Hepatocyte (in vitro differentiated cells): ENCODE measurements around the gene TNFRSF4. TPM values are rescaled to one million over a fixed set of nuclear protein-coding genes. Genes with fewer than 3 reads are reported as not detected.

Source experiments
- DNase-seq: peaks from one replicate; pipeline ENCODE4 v3.0.0-alpha.2; 2016; ENCODE audit warnings: low spot score
- H2AFZ ChIP-seq: fragments of 200-600 bp; sonication (generic); 2 replicates; pipeline ENCODE4 v1.6.0; 2016; ENCODE audit warnings: antibody characterized with exemption, mild to moderate bottlenecking
- H3K27ac ChIP-seq: fragments of 200-600 bp; sonication (generic); 2 replicates; pipeline ENCODE4 v1.5.1; 2016; ENCODE audit warnings: mild to moderate bottlenecking
- H3K27me3 ChIP-seq: fragments of 200-600 bp; sonication (generic); 2 replicates; pipeline ENCODE4 v1.6.1; 2016
- H3K36me3 ChIP-seq: fragments of 200-600 bp; sonication (generic); replicated peaks from 2 replicates; pipeline ENCODE4 v1.5.1; 2016; ENCODE audit warnings: low read depth; ENCODE audit not compliant: insufficient read depth
- H3K4me1 ChIP-seq: fragments of 200-600 bp; sonication (generic); 2 replicates; pipeline ENCODE4 v1.5.1; 2016; ENCODE audit warnings: mild to moderate bottlenecking, moderate library complexity; ENCODE audit not compliant: insufficient read depth
- H3K4me2 ChIP-seq: fragments of 200-600 bp; sonication (generic); 2 replicates; pipeline ENCODE4 v1.6.0; 2016
- H3K4me3 ChIP-seq: fragments of 200-600 bp; sonication (generic); 2 replicates; pipeline ENCODE4 v1.5.1; 2016; ENCODE audit warnings: mild to moderate bottlenecking
- H3K79me2 ChIP-seq: fragments of 200-600 bp; sonication (generic); 2 replicates; pipeline ENCODE4 v1.6.0; 2017; ENCODE audit warnings: mild to moderate bottlenecking
- H3K9me2 ChIP-seq: fragments of 200-600 bp; sonication (generic); replicated peaks from 2 replicates; pipeline ENCODE4 v1.6.0; 2017; ENCODE audit warnings: mild to moderate bottlenecking; ENCODE audit not compliant: insufficient read depth
- H3K9me3 ChIP-seq: fragments of 200-600 bp; sonication (generic); 2 replicates; pipeline ENCODE4 v1.5.1; 2016; ENCODE audit warnings: low read depth, mild to moderate bottlenecking
- H4K20me1 ChIP-seq: fragments of 200-600 bp; sonication (generic); 2 replicates; pipeline ENCODE4 v1.6.0; 2016; ENCODE audit warnings: mild to moderate bottlenecking; ENCODE audit not compliant: insufficient read depth, poor library complexity, severe bottlenecking
- CTCF ChIP-seq: fragments of 200-600 bp; sonication (generic); IDR thresholded peaks from 2 replicates; pipeline ENCODE4 v1.5.1; 2016; ENCODE audit warnings: antibody characterized with exemption, mild to moderate bottlenecking; ENCODE audit not compliant: poor library complexity
- EZH2 ChIP-seq: fragments of 200-600 bp; sonication (generic); IDR thresholded peaks from 2 replicates; pipeline ENCODE4 v1.6.1; 2016; ENCODE audit warnings: antibody characterized with exemption, mild to moderate bottlenecking, borderline replicate concordance
- EZH2phosphoT487 ChIP-seq: fragments of 200-600 bp; sonication (generic); IDR thresholded peaks from one replicate; pipeline ENCODE4 v1.6.1; 2018; ENCODE audit warnings: antibody characterized with exemption, mild to moderate bottlenecking, low read depth, moderate library complexity; ENCODE audit not compliant: unreplicated experiment, severe bottlenecking
- WGBS: methylation state at CpG from one replicate; pipeline ENCODE4 v1.1.6; 2016; ENCODE audit warnings: low lambda C conversion rate; ENCODE audit errors: missing lambda C conversion rate; 5-methylcytosine and 5-hydroxymethylcytosine counted together
- polyA plus RNA-seq: library from polyadenylated mRNA; unstranded; fragments of >200 nt; fragmentation: Nextera tagmentation; extraction: Ambion mirVana; gene quantifications from 2 replicates; pipeline ENCODE4 v1.2.1, GENCODE V29; 2016
- total RNA-seq: library from RNA; depleted of rRNA; stranded (reverse); fragments of >200 nt; gene quantifications from 2 replicates; pipeline ENCODE4 v1.2.3, GENCODE V29; 2014

The TNFRSF4 gene
- total and polyA plus RNA-seq, 2 experiments from 2014 or later = not detected

DNA sequence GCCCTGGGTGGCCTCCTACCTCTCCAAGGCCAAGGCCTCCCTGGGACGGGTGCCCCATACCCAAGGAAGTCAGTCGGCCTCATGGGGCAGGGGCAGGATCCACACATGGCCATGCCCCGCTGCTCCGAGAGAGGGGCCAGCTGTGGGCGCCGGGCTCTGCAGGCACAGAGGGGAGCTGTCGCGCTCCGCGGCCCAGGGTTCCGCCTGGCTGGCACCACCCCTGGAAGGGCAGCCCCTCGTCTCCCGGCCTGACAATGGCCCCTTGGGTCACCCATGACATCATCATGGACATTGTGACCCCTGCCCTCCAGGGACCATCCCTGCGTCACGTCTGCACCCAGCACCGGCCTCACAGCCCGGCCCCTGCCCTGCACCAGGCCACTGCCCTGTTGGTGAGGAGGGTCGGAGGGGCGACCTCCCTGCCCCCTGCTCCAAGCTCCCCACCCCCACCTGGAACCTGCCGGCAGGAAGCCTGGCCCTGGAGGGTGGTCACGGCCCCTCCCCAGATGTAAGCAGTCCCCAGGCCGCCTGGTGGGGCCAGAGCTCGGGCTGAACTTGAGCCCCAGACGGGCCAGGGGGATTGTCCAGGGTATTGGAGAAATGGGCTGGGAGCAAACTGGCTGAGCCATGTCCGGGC is 34.5 kb downstream of the TNFRSF4 start:
- 97% methylated on average over 14 of the region's 25 CpGs for WGBS

GRCh38 chr1:1178794-1179331 is 35.1 kb downstream of the TNFRSF4 start:
- TF ChIP-seq EZH2phosphoT487 (no peak), EZH2 (no peak), CTCF (no peak)
- Histone ChIP-seq H3K9me3 (no peaks in the 10 kb centered on the region), H3K79me2 (no peaks in the 10 kb centered on the region), H2AFZ (no peak overlapping the region), H3K27me3 (no peaks in the 10 kb centered on the region), H3K27ac (no peak overlapping the region), H3K4me1 (no peaks in the 10 kb centered on the region), H3K36me3 (no peaks in the 10 kb centered on the region), H3K4me2 (no peak overlapping the region), H3K4me3 (no peak overlapping the region), H3K9me2 (no peaks in the 10 kb centered on the region), H4K20me1 (no peaks in the 10 kb centered on the region)
- no peak for DNase-seq
- WGBS = 93% methylated on average over 32 of the region's 32 CpGs

More for the DNA sequence above, 34.5 kb downstream of the TNFRSF4 start:
- no peaks in the 10 kb centered on the region for H3K9me2 ChIP-seq
- no peaks in the 10 kb centered on the region for H3K36me3 ChIP-seq
- no peaks in the 10 kb centered on the region for H3K79me2 ChIP-seq
- no peaks in the 10 kb centered on the region for H3K27me3 ChIP-seq
- H3K4me3 ChIP-seq = no peak overlapping the region
- no peak for DNase-seq
- H3K27ac ChIP-seq = no peak overlapping the region
- no peak overlapping the region for H3K4me2 ChIP-seq
- no peaks in the 10 kb centered on the region for H3K4me1 ChIP-seq
- H4K20me1 ChIP-seq = no peaks in the 10 kb centered on the region
- H2AFZ ChIP-seq = no peak overlapping the region
- no peaks in the 10 kb centered on the region for H3K9me3 ChIP-seq
- TF ChIP-seq EZH2 (no peak), EZH2phosphoT487 (no peak), CTCF (no peak)

- Histone ChIP-seq H3K9me3 (no peaks in the 10 kb centered on the region), H3K4me3 (no peak overlapping the region), H3K4me1 (no peaks in the 10 kb centered on the region), H3K36me3 (no peaks in the 10 kb centered on the region), H3K27me3 (no peaks in the 10 kb centered on the region), H4K20me1 (no peaks in the 10 kb centered on the region), H3K4me2 (no peak overlapping the region), H3K79me2 (no peaks in the 10 kb centered on the region), H2AFZ (no peak overlapping the region), H3K9me2 (no peaks in the 10 kb centered on the region), H3K27ac (no peak overlapping the region)
- DNase-seq = no peak
- TF ChIP-seq EZH2phosphoT487 (no peak), EZH2 (no peak), CTCF (no peak)
- WGBS = 93% methylated on average over 21 of the region's 21 CpGs
These were observed 36.3 kb downstream of the TNFRSF4 start for GRCh38 chr1:1177452-1178206.
